GM21528 (cell line): ENCODE results near the gene AGBL4.

Experiments used
- ATAC-seq: cut with Tn5 transposase; IDR thresholded peaks from one replicate; pipeline ENCODE4 v1.9.1; 2021; ENCODE audit warnings: mild to moderate bottlenecking, moderate library complexity; ENCODE audit not compliant: unreplicated experiment, low FRiP score

AGBL4 gene

DNA sequence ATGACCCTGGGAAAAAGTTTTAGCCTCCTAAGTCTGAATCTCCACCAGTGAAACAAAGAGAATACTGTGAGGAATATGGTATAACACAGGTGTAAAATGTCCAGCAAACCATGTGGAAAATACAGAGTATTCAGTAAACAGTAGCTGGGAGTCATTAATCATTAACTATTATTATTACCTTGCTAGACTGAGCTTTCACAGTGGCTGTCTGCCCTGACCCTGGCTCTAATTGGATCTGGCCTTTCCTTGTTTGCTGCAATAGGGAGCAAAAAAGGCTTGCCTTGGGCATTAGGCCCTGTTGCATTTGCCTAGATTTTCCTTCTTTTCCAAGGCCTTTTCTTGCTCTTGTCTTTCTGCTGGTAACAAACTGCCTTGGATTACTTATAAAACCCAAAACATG is 1068.0 kb downstream of the AGBL4 start:
- no peak for ATAC-seq

DNA sequence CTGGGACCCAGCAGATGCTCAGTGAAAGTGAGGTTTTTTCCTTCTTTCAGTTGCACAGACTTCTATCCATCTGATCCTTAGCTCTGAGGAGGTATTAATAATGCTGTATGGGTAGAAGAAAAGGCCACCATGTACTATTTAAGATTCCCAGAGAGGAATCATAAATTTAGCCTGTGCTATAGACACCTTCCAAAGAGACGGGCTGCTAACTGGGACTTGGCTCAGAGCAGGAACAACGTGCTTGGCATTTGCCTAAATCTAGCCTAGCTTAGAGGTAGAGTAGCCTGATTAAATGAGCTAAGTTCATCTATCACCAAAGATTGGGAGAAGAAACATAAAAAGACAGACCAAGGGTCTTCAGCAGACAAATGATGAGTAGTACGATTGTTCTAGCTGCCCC is 1070.1 kb downstream of the AGBL4 start:
- no peak for ATAC-seq

- no peak for ATAC-seq
Measured at GRCh38 chr1:48948562-48948961, 1075.2 kb downstream of the AGBL4 start.

- ATAC-seq: no peak
Measured at GRCh38 chr1:48947761-48948537, 1075.8 kb downstream of the AGBL4 start.

DNA sequence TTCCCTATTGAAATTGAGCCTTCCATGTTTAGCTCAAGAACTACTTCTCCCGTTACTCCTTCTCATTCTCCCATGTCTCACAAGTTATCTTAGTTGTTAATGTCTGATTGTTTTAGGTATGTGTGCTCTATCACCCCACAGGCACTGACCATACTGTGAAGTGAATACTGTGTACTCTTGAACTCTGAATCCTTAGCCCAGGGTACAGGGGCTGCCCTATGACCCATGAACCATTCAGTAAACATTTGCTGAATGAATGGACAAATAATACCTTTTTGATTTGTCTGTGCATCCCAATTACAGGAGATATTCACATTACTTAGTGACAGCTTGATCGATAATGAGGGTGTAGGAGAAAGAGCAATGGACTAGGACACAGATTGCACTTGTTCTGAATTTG is 1077.7 kb downstream of the AGBL4 start:
- ATAC-seq: no peak

DNA sequence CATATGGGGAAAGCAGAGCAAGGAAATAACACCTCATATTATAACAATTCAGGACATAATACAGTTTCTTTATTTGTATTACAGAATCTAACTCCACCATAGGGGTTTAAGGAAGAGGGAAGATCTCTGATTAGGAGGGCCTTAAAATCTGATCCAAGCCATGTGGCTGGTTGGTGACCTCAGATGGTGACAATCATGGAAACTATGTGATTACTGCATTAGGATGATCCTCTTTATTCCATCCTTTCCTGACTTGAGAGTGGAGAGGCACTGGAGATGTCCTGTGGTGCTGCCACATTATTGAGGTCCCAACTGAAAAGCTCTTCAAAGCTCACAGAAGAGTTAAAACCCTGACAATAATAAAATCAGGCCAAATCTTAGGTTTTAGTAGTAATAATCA is 1078.9 kb downstream of the AGBL4 start:
- ATAC-seq: no peak

- ATAC-seq: no peak
Measured at GRCh38 chr1:48943826-48944225, 1079.9 kb downstream of the AGBL4 start.

- ATAC-seq: no peak
Measured at GRCh38 chr1:48943393-48943792, 1080.4 kb downstream of the AGBL4 start.

- ATAC-seq: no peak
Measured at GRCh38 chr1:48940962-48941732, 1082.6 kb downstream of the AGBL4 start.

- ATAC-seq: no peak
Measured at GRCh38 chr1:48940354-48940753, 1083.4 kb downstream of the AGBL4 start.

DNA sequence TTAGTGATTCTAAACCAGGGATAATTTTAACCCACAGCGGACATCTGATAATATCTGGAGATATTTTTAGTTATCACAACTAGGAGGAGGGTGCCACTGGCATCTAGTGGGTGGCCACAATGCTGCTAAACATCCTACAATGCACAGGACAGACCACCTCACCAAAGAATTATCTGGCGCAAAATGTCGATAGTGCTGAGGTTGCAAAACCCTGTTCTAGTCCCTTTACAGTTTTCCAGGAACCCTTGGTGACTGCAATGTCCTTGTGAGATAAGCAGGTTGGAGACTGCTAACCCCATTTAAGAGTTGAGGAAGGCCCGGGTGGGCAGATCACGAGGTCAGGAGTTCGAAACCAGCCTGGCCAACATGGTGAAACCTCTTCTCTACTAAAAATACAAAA is 1083.9 kb downstream of the AGBL4 start:
- no peak for ATAC-seq

DNA sequence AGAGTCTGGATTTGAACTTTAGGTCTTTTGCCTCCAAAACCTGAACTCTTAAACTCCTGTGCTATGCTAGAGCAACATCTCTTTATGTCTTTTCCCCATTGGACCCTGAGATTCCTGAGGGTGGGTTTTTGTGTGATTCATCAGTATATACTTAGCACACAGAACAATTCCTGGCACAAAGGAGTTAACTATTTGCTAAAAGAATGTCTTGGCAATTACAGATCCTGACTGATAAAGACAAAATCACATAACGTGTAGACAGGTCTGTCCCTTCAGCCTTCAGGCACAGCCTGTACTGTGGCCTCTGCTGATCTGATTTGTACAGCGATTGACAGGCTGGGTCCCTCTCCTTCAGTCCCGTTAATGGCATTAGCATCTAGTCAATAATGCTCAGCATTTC is 1084.7 kb downstream of the AGBL4 start:
- ATAC-seq: no peak

DNA sequence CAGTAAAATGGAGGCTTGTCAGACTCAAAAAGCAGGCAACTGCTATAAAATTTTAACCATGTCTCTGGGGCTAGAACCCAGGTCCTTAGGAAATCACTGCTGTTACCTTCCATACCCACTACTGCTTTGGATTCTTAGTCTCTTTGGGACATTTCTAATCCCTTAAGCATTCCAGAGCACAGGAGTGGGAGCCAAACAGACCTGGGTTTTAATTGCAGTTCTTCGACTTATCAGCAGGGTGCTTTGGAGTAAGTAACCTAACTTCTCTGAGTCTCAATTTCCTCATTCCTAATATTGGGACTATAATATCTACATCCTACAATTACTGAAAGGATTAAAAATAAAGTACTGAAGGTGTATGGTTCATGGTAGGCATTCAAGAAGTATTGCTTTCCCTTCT is 1086.0 kb downstream of the AGBL4 start:
- no peak for ATAC-seq

DNA sequence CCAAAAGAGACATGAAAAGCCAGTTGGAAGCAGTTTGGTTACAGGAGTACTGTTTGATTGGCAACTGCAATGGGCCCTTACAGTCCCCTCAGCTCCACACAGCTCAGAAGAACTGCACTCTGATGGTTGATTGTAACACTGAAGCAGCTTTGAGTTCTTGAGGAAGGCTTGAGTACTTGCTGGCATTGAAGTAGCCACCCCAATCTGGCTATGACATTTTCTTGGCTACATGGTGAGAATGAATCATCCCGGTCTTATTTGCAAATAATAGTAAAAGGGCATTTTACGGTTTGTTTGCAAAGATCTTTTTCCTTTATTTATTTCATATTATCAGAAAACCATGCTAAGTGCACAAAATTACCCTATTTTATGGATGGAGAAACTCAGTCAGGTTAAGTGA is 1087.3 kb downstream of the AGBL4 start:
- ATAC-seq: no peak

GRCh38 chr1:48932366-48932765 is 1091.4 kb downstream of the AGBL4 start:
- ATAC-seq: no peak

DNA sequence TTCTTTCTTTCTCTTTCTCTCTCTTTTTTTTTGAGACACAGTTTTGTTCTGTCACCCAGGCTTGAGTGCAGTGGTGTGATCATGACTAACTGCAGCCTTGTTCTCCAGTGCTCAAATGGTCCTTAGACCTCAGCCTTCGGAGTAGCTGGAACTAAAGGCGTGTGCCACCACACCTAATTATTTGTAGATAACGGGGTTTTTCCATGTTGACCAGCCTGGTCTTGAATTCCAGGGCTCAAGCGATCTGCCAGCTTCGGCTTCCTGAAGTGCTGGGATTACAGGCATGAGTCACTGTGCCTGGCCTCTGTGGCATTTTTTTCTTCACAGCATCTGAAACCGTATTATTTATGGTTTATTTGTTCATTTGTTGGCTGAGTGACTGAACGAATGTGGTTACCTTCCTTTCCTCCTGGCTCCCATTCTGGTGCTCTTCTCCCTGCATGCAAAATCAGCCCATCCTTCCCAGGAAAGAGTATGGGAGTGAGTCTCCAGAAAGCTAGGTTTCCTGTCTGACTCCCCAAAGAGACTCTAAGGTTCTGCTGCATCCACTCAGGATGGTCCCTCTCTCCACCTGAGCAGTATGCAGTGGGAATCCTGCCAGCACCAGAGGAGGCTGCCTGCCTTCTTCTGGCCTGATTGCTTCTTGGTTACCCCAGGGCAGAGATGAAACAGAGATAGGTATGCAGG is 1092.1 kb downstream of the AGBL4 start:
- no peak for ATAC-seq

GRCh38 chr1:48930011-48930410 is 1093.7 kb downstream of the AGBL4 start:
- no peak for ATAC-seq

GRCh38 chr1:48924099-48924498 is 1099.7 kb downstream of the AGBL4 start:
- ATAC-seq: no peak

DNA sequence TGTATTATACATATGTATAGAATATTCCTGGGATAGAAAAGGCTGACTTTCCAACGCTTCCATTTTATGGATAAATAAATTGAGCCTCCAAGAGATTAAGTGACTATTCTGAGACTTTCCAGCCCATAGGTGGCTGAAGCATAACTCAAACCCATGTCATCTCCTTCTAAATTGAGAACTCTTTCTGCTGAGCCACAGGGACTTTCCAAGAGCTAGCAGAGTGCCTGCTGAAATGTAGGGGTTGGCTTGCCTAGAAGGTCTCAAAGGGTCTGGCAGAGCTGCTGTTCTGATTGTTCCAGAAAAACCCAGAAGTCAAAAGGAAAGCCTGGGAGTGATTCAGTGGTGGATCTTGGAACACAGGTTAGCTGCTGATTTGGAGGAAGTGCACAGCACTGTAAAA is 1100.6 kb downstream of the AGBL4 start:
- no peak for ATAC-seq

- ATAC-seq: no peak
Measured at GRCh38 chr1:48920851-48921250, 1102.9 kb downstream of the AGBL4 start.

DNA sequence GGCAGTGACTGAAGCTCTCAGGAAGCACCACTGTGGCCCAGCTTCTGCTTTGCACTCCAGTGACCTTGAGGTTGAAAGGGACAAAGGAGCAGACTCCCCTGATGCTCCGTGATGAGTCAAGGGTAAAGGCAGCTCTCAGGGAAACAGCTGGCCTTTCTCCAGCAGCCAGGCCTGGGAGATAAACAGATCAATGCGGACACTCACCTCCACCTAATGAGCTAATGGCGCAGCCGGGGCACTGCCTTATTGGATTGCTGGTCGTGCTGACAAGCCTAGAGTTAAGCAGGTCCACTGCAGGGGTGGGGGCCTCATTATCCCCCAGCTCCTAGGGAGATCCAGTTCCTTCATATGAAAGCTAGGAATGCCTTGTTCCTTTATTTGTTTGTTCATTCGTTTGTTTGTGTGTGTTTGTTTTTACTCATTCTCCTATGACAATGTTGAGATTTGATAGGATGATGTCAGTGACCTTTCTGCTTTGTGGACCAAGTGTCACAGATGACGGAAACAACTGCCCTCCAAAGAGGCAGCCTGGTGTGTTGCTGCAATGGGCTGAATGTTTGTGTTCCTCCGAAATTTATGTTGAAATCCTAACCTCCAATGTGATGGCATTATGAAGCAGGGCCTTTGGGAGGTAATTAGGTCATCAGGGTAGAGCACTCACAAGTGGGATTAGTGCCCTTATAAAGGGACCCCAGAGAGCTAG is 1105.7 kb downstream of the AGBL4 start:
- ATAC-seq: no peak
